IMR-90 (cell line): ENCODE measurements around the gene ZNF544. TPM values are rescaled to one million over a fixed set of nuclear protein-coding genes. Genes with fewer than 3 reads are reported as not detected.
A peak's percentile ranks its signal among the peaks of the same experiment; 100 is the strongest.

Source experiments
- ATAC-seq: fragments of 200-7000 bp; cut with Tn5 transposase; 2 replicates; pipeline ENCODE4 v1.9.1; 2020; ENCODE audit warnings: low read depth, mild to moderate bottlenecking, moderate library complexity
- BruUV-seq: library from RNA; stranded (reverse); fragments of 400-500 nt; replicated peaks from 2 replicates; lab custom pipeline; 2021; lab: Mats Ljungman, UMichigan
- CTCF ChIA-PET: fragments of 300-600 bp; formaldehyde crosslinking; extraction: SDS; loops from one replicate; lab custom pipeline; 2021; ENCODE audit warnings: antibody characterized with exemption; lab: Yijun Ruan, JAX
- POLR2A ChIA-PET: fragments of 300-600 bp; sonication (Branson Sonifier 250); formaldehyde crosslinking; loops from one replicate; lab custom pipeline; 2022; ENCODE audit warnings: antibody characterized with exemption; ENCODE audit not compliant: unreplicated experiment; lab: Charles Lee
- DNase-seq: peaks from one replicate; pipeline ENCODE4 v3.0.0; 2013
- H2AFZ ChIP-seq: replicated peaks from 2 replicates; pipeline ENCODE3; 2013; ENCODE audit warnings: low read length, mild to moderate bottlenecking; ENCODE audit not compliant: poor library complexity
- H2AK5ac ChIP-seq: 2 replicates; pipeline ENCODE4 v1.6.1; 2013; ENCODE audit warnings: low read depth, low read length, inconsistent platforms
- H2AK9ac ChIP-seq: replicated peaks from 2 replicates; pipeline ENCODE3; 2013; ENCODE audit warnings: mild to moderate bottlenecking, low read depth, low read length, moderate library complexity; ENCODE audit not compliant: poor library complexity
- H2BK120ac ChIP-seq: 2 replicates; pipeline ENCODE4 v1.6.1; 2013; ENCODE audit warnings: low read depth, low read length, inconsistent platforms
- H2BK15ac ChIP-seq: 3 replicates; pipeline ENCODE4 v1.6.1; 2013; ENCODE audit warnings: low read depth, low read length, inconsistent platforms
- H2BK20ac ChIP-seq: 2 replicates; pipeline ENCODE4 v1.6.1; 2013; ENCODE audit warnings: low read depth, mild to moderate bottlenecking, inconsistent platforms, low read length, moderate library complexity
- H2BK5ac ChIP-seq: 2 replicates; pipeline ENCODE4 v1.6.1; 2013; ENCODE audit warnings: mild to moderate bottlenecking, low read depth, low read length, inconsistent platforms; ENCODE audit not compliant: poor library complexity, severe bottlenecking
- H3K14ac ChIP-seq: replicated peaks from 2 replicates; pipeline ENCODE4 v1.6.1; 2013; ENCODE audit warnings: low read depth, low read length, inconsistent platforms
- H3K18ac ChIP-seq: 2 replicates; pipeline ENCODE4 v1.6.1; 2013; ENCODE audit warnings: low read depth, low read length, control low read depth
- H3K23ac ChIP-seq: 2 replicates; pipeline ENCODE4 v1.6.1; 2013; ENCODE audit warnings: low read depth, low read length, inconsistent platforms
- H3K27ac ChIP-seq: 2 replicates; pipeline ENCODE4 v1.5.1; 2013; ENCODE audit warnings: mild to moderate bottlenecking, control low read depth, low read length; ENCODE audit not compliant: insufficient read depth
- H3K27me3 ChIP-seq: 2 replicates; pipeline ENCODE4 v1.6.1; 2013; ENCODE audit warnings: low read length; ENCODE audit not compliant: control insufficient read depth, insufficient read depth
- H3K36me3 ChIP-seq: 2 replicates; pipeline ENCODE4 v1.6.1; 2013; ENCODE audit warnings: low read length, mixed read lengths; ENCODE audit not compliant: control insufficient read depth, insufficient read depth
- H3K4ac ChIP-seq: 2 replicates; pipeline ENCODE4 v1.6.1; 2013; ENCODE audit warnings: low read depth, low read length, inconsistent platforms
- H3K4me1 ChIP-seq: 2 replicates; pipeline ENCODE4 v1.6.1; 2013; ENCODE audit warnings: low read length, mixed read lengths; ENCODE audit not compliant: control insufficient read depth, insufficient read depth
- H3K4me2 ChIP-seq: 2 replicates; pipeline ENCODE4 v1.6.1; 2013; ENCODE audit warnings: low read depth, mild to moderate bottlenecking, control low read depth, low read length, moderate library complexity
- H3K4me3 ChIP-seq: 2 replicates; pipeline ENCODE4 v1.5.1; 2013; ENCODE audit warnings: low read depth, mild to moderate bottlenecking, control low read depth, low read length, moderate library complexity; ENCODE audit not compliant: insufficient read depth
- H3K56ac ChIP-seq: 2 replicates; pipeline ENCODE4 v1.6.1; 2013; ENCODE audit warnings: low read length, inconsistent platforms; ENCODE audit not compliant: insufficient read depth; ENCODE audit errors: extremely low read depth
- H3K79me1 ChIP-seq, 2 experiments: 2 replicates each; pipeline ENCODE4 v1.6.1; 2013; ENCODE audit warnings: low read length in 2 of 2, inconsistent platforms in 1 of 2, low read depth in 1 of 2
- H3K9ac ChIP-seq: 2 replicates; pipeline ENCODE4 v1.6.1; 2013; ENCODE audit warnings: low read depth, low read length, control low read depth
- H3K9me1 ChIP-seq: 2 replicates; pipeline ENCODE4 v1.6.1; 2013; ENCODE audit warnings: low read length, inconsistent platforms; ENCODE audit not compliant: insufficient read depth
- H3K9me3 ChIP-seq: 2 replicates; pipeline ENCODE4 v1.6.1; 2013; ENCODE audit warnings: low read length; ENCODE audit not compliant: control insufficient read depth, insufficient read depth
- H4K20me1 ChIP-seq: 2 replicates; pipeline ENCODE4 v1.6.1; 2013; ENCODE audit warnings: low read length, inconsistent platforms; ENCODE audit not compliant: insufficient read depth
- H4K5ac ChIP-seq: 2 replicates; pipeline ENCODE4 v1.6.1; 2013; ENCODE audit warnings: mild to moderate bottlenecking, low read depth, low read length, control low read depth
- H4K8ac ChIP-seq, 2 experiments: 2 replicates each; pipeline ENCODE4 v1.6.1; 2013; ENCODE audit warnings: low read depth in 2 of 2, low read length in 2 of 2, control low read depth in 1 of 2, inconsistent platforms in 1 of 2
- H4K91ac ChIP-seq: 2 replicates; pipeline ENCODE4 v1.6.1; 2013; ENCODE audit warnings: low read depth, low read length, inconsistent platforms; ENCODE audit not compliant: insufficient read depth
- BHLHE40 ChIP-seq: fragments of 150-350 bp; IDR thresholded peaks from 2 replicates; pipeline ENCODE4 v1.6.1; 2016; ENCODE audit warnings: mild to moderate bottlenecking, low read depth, low read length
- CEBPB ChIP-seq: IDR thresholded peaks from 2 replicates; pipeline ENCODE4 v1.6.1; 2012; ENCODE audit warnings: low read depth, low read length, improper control_type of control experiment
- ELK1 ChIP-seq: fragments of 150-350 bp; IDR thresholded peaks from 2 replicates; pipeline ENCODE4 v1.6.1; 2016; ENCODE audit warnings: low read depth, mild to moderate bottlenecking, low read length, moderate library complexity, borderline replicate concordance
- MAFK ChIP-seq: IDR thresholded peaks from 2 replicates; pipeline ENCODE4 v1.6.1; 2012; ENCODE audit warnings: low read depth, low read length, improper control_type of control experiment
- MAZ ChIP-seq: IDR thresholded peaks from 2 replicates; pipeline ENCODE4 v1.6.1; 2012; ENCODE audit warnings: low read depth, mild to moderate bottlenecking, low read length, improper control_type of control experiment, moderate library complexity, borderline replicate concordance
- NFE2L2 ChIP-seq: fragments of 150-350 bp; IDR thresholded peaks from 2 replicates; pipeline ENCODE4 v1.6.1; 2016; ENCODE audit warnings: low read depth, mild to moderate bottlenecking, low read length
- RCOR1 ChIP-seq: IDR thresholded peaks from 2 replicates; pipeline ENCODE4 v1.6.1; 2012; ENCODE audit warnings: mild to moderate bottlenecking, low read length, improper control_type of control experiment; ENCODE audit not compliant: insufficient replicate concordance
- RFX5 ChIP-seq: IDR thresholded peaks from 2 replicates; pipeline ENCODE4 v1.8.0; 2012; ENCODE audit warnings: low read depth, mild to moderate bottlenecking, low read length, moderate library complexity
- SMC3 ChIP-seq: fragments of 150-350 bp; IDR thresholded peaks from 2 replicates; pipeline ENCODE4 v1.6.1; 2016; ENCODE audit warnings: low read depth, mild to moderate bottlenecking, antibody characterized with exemption, low read length, moderate library complexity
- WGBS, 2 experiments: methylation state at CpG; one replicate each; pipeline versions ENCODE4 v1.1.5 to v1.1.7; 2013; ENCODE audit warnings: missing lambda C conversion rate in 2 of 2; ENCODE audit not compliant: insufficient read length in 1 of 2; ENCODE audit errors: extremely low coverage in 2 of 2; 5-methylcytosine and 5-hydroxymethylcytosine counted together
- dilution Hi-C: fragments of 300-500 bp; cut with HindIII; formaldehyde crosslinking; loops from one replicate; pipeline ENCODE4 v1.14.3; 2018; ENCODE audit warnings: low sequenced_read_pairs; ENCODE audit not compliant: unreplicated experiment
- in situ Hi-C: fragments of 300-500 bp; cut with MboI; formaldehyde crosslinking; loops from 3 replicates; pipeline ENCODE4 v1.14.3; 2019; ENCODE audit warnings: low sequenced_read_pairs, inconsistent platforms, mixed read lengths
- intact Hi-C: fragments of 100-400 bp; cut with micrococcal nuclease; formaldehyde crosslinking; loops from 2 replicates; pipeline ENCODE4 v1.10.0; 2022
- polyA plus RNA-seq, 3 experiments: library from polyadenylated mRNA; depleted of rRNA; stranded (reverse); fragments of >200 nt; gene quantifications; 2 replicates each; pipeline ENCODE4 v1.2.3, GENCODE V29; 2012; ENCODE audit warnings: low replicate concordance in 1 of 3
- total RNA-seq: library from RNA; depleted of rRNA; stranded (reverse); fragments of >200 nt; gene quantifications from 2 replicates; pipeline ENCODE4 v1.2.3, GENCODE V29; 2012

ZNF544 gene
- total and polyA plus RNA-seq, 2 of the 4 experiments (the other 2 are of a cell fraction) = 19.3 to 45.9 TPM

- no peak overlapping the region for H3K23ac ChIP-seq
- no peak overlapping the region for H4K91ac ChIP-seq
- H3K9me1 ChIP-seq = peaks cover 3% of the 10 kb centered on the region; the same call in 1 of the 2 replicates
- in situ Hi-C loops = no loop called here
- peaks cover 28% of the 10 kb centered on the region for H3K36me3 ChIP-seq
- no peaks in the 10 kb centered on the region; the same call in 1 of the 2 replicates for H3K9me3 ChIP-seq
- H3K4me3 ChIP-seq = no peak overlapping the region
- H3K4me2 ChIP-seq = no peak overlapping the region
- no peaks in the 10 kb centered on the region for H3K27me3 ChIP-seq
- H3K4me1 ChIP-seq = peaks cover 2% of the 10 kb centered on the region; the same call in 1 of the 2 replicates
- dilution Hi-C loops = no loop called here
- POLR2A ChIA-PET = no interaction called here
- no peak overlapping the region for H3K9ac ChIP-seq
- H2BK5ac ChIP-seq = no peak overlapping the region
- no peak overlapping the region for H3K27ac ChIP-seq
- H4K8ac ChIP-seq = peak overlapping the region in 1 of 2 experiments; percentile 32; a peak in 1 of 4 replicates
- no peak overlapping the region for H3K14ac ChIP-seq
- no peak overlapping the region for H3K56ac ChIP-seq
- WGBS, 2 experiments = no CpG with 5 or more reads among the region's 7 CpGs
- peaks cover 4% of the 10 kb centered on the region; the same call in 1 of the 2 replicates for H4K20me1 ChIP-seq
- peak overlapping the region; percentile 51 for H2AK9ac ChIP-seq
- no peak for DNase-seq
- peak overlapping the region; percentile 51; the same call in 1 of the 2 replicates for H2AK5ac ChIP-seq
- BruUV-seq = no TSS peak
- no peak for ATAC-seq
- H3K18ac ChIP-seq = no peak overlapping the region
- H2BK15ac ChIP-seq = no peak overlapping the region
- intact Hi-C loops = no loop called here
- H2BK120ac ChIP-seq = no peak overlapping the region
- no peak overlapping the region for H3K4ac ChIP-seq
- H2BK20ac ChIP-seq = no peak overlapping the region
- H3K79me1 ChIP-seq = peaks cover 39 to 61% of the 10 kb centered on the region in 2 experiments
- no peak overlapping the region for H4K5ac ChIP-seq
- TF ChIP-seq CEBPB = no peak
- no peak for TF ChIP-seq MAZ
- no peak for TF ChIP-seq RCOR1
- no peak for TF ChIP-seq BHLHE40
- TF ChIP-seq RFX5 = no peak
- no peak for TF ChIP-seq MAFK
- TF ChIP-seq NFE2L2 = no peak
- TF ChIP-seq SMC3 = no peak
- TF ChIP-seq ELK1 = no peak
- no peak overlapping the region for H2AFZ ChIP-seq
- CTCF ChIA-PET = no interaction called here
Observed at GRCh38 chr19:58304255-58304654, 75.5 kb downstream of the ZNF544 start.
